ENCODE results near the gene CYGB. TPM values are rescaled to one million over a fixed set of nuclear protein-coding genes. Genes with fewer than 3 reads are reported as not detected.
"Not testable (repeated sequence)": the region's sequence is repeated elsewhere in the genome, so short reads cannot be mapped to it uniquely, and the experiment has no call there.

Gene CYGB
- total RNA-seq, 1 donor from 2014 or later = not detected

GRCh38 chr17:76514355-76514754 lies 23.2 kb downstream of the CYGB start:
- DNase-seq (ENCODE audit: low spot score); H3K9me3 Mint-ChIP-seq; H3K36me3 Mint-ChIP-seq (ENCODE audit: low read depth); H3K27me3 Mint-ChIP-seq (ENCODE audit: insufficient read depth); intact Hi-C loops (cut with micrococcal nuclease): not testable (repeated sequence)
- H3K4me1 Mint-ChIP-seq (ENCODE audit: low read depth) = peaks cover 53% of the 10 kb centered on the region
- H3K4me3 Mint-ChIP-seq = peak overlapping the region; percentile 20
- peak overlapping the region; percentile 92 for H3K27ac Mint-ChIP-seq

- intact Hi-C loops (cut with micrococcal nuclease) = no loop called here
- H3K27me3 Mint-ChIP-seq (ENCODE audit: insufficient read depth) = peaks cover 2% of the 10 kb centered on the region
- no peak overlapping the region for H3K4me3 Mint-ChIP-seq
- H3K36me3 Mint-ChIP-seq (ENCODE audit: low read depth) = peaks cover 3% of the 10 kb centered on the region
- H3K4me1 Mint-ChIP-seq (ENCODE audit: low read depth) = peaks cover 57% of the 10 kb centered on the region
- DNase-seq (ENCODE audit: low spot score) = no peak
- H3K27ac Mint-ChIP-seq = peak overlapping the region; percentile 63
- no peaks in the 10 kb centered on the region for H3K9me3 Mint-ChIP-seq
These were observed 24.2 kb downstream of the CYGB start for GRCh38 chr17:76513306-76513692.

- DNase-seq (ENCODE audit: low spot score) = no peak
- H3K9me3 Mint-ChIP-seq = no peaks in the 10 kb centered on the region
- peak overlapping the region; percentile 63 for H3K27ac Mint-ChIP-seq
- H3K4me1 Mint-ChIP-seq (ENCODE audit: low read depth) = peaks cover 51% of the 10 kb centered on the region
- peaks cover 3% of the 10 kb centered on the region for H3K36me3 Mint-ChIP-seq (ENCODE audit: low read depth)
- intact Hi-C loops (cut with micrococcal nuclease) = no loop called here
- peaks cover 2% of the 10 kb centered on the region for H3K27me3 Mint-ChIP-seq (ENCODE audit: insufficient read depth)
- no peak overlapping the region for H3K4me3 Mint-ChIP-seq
These were observed 24.9 kb downstream of the CYGB start for GRCh38 chr17:76512366-76513305.

- peaks cover 3% of the 10 kb centered on the region for H3K36me3 Mint-ChIP-seq (ENCODE audit: low read depth)
- H3K9me3 Mint-ChIP-seq = no peaks in the 10 kb centered on the region
- intact Hi-C loops (cut with micrococcal nuclease) = no loop called here
- H3K4me3 Mint-ChIP-seq = no peak overlapping the region
- no peak for DNase-seq (ENCODE audit: low spot score)
- peaks cover 2% of the 10 kb centered on the region for H3K27me3 Mint-ChIP-seq (ENCODE audit: insufficient read depth)
- H3K27ac Mint-ChIP-seq = peak overlapping the region; percentile 31
- H3K4me1 Mint-ChIP-seq (ENCODE audit: low read depth) = peaks cover 52% of the 10 kb centered on the region
These were observed 25.7 kb downstream of the CYGB start for GRCh38 chr17:76511668-76512365.

GRCh38 chr17:76510831-76511244 lies 26.7 kb downstream of the CYGB start:
- Mint-ChIP-seq H3K27me3 (ENCODE audit: insufficient read depth) (peaks cover 2% of the 10 kb centered on the region), H3K4me1 (ENCODE audit: low read depth) (peaks cover 59% of the 10 kb centered on the region), H3K36me3 (ENCODE audit: low read depth) (peaks cover 3% of the 10 kb centered on the region), H3K4me3 (no peak overlapping the region), H3K27ac (no peak overlapping the region), H3K9me3 (no peaks in the 10 kb centered on the region)
- no peak for DNase-seq (ENCODE audit: low spot score)
- intact Hi-C loops (cut with micrococcal nuclease) = no loop called here

GRCh38 chr17:76508472-76509063 lies 28.9 kb downstream of the CYGB start:
- not testable (repeated sequence) for H3K27ac Mint-ChIP-seq; DNase-seq (ENCODE audit: low spot score); H3K9me3 Mint-ChIP-seq; H3K27me3 Mint-ChIP-seq (ENCODE audit: insufficient read depth); H3K36me3 Mint-ChIP-seq (ENCODE audit: low read depth); H3K4me3 Mint-ChIP-seq
- H3K4me1 Mint-ChIP-seq (ENCODE audit: low read depth) = peaks cover 42% of the 10 kb centered on the region
- intact Hi-C loops (cut with micrococcal nuclease) = loop anchor here (10.0 kb wide), 2 partner anchors 154 to 244 kb away; partner anchors contain the start of genes PRPSAP1 and UBALD2

GRCh38 chr17:76506408-76507345 lies 30.8 kb downstream of the CYGB start:
- Mint-ChIP-seq H3K9me3 (no peaks in the 10 kb centered on the region), H3K27ac (peak overlapping the region; percentile 58), H3K36me3 (ENCODE audit: low read depth) (no peaks in the 10 kb centered on the region), H3K4me3 (no peak overlapping the region), H3K27me3 (ENCODE audit: insufficient read depth) (peaks cover 2% of the 10 kb centered on the region), H3K4me1 (ENCODE audit: low read depth) (peaks cover 41% of the 10 kb centered on the region)
- intact Hi-C loops (cut with micrococcal nuclease) = loop anchor here (1.0 to 10.0 kb wide), 6 partner anchors 9 to 242 kb away; partner anchors contain the start of genes PRPSAP1 and UBALD2
- peak; percentile 85 for DNase-seq (ENCODE audit: low spot score)

- H3K4me1 Mint-ChIP-seq (ENCODE audit: low read depth) = peaks cover 50% of the 10 kb centered on the region
- intact Hi-C loops (cut with micrococcal nuclease) = loop anchor here (10.0 kb wide), 2 partner anchors 149 to 239 kb away; partner anchors contain the start of genes PRPSAP1 and UBALD2
- H3K4me3 Mint-ChIP-seq = no peak overlapping the region
- H3K36me3 Mint-ChIP-seq (ENCODE audit: low read depth) = peaks cover 3% of the 10 kb centered on the region
- H3K9me3 Mint-ChIP-seq = no peaks in the 10 kb centered on the region
- DNase-seq (ENCODE audit: low spot score) = no peak
- no peak overlapping the region for H3K27ac Mint-ChIP-seq
- no peaks in the 10 kb centered on the region for H3K27me3 Mint-ChIP-seq (ENCODE audit: insufficient read depth)
These were observed 33.4 kb downstream of the CYGB start for GRCh38 chr17:76504117-76504516.

- Mint-ChIP-seq H3K36me3 (ENCODE audit: low read depth) (peaks cover 7% of the 10 kb centered on the region), H3K4me1 (ENCODE audit: low read depth) (peaks cover 56% of the 10 kb centered on the region), H3K4me3 (no peak overlapping the region), H3K27ac (peak overlapping the region; percentile 29), H3K9me3 (no peaks in the 10 kb centered on the region), H3K27me3 (ENCODE audit: insufficient read depth) (no peaks in the 10 kb centered on the region)
- intact Hi-C loops (cut with micrococcal nuclease) = loop anchor here (10.0 kb wide), 2 partner anchors 148 to 238 kb away; partner anchors contain the start of genes PRPSAP1 and UBALD2
- DNase-seq (ENCODE audit: low spot score) = no peak
These were observed 34.9 kb downstream of the CYGB start for GRCh38 chr17:76502341-76503211.

GRCh38 chr17:76501827-76502307 lies 35.6 kb downstream of the CYGB start:
- no peaks in the 10 kb centered on the region for H3K27me3 Mint-ChIP-seq (ENCODE audit: insufficient read depth)
- H3K9me3 Mint-ChIP-seq = no peaks in the 10 kb centered on the region
- peak overlapping the region; percentile 89 for H3K27ac Mint-ChIP-seq
- peaks cover 61% of the 10 kb centered on the region for H3K4me1 Mint-ChIP-seq (ENCODE audit: low read depth)
- peak overlapping the region; percentile 79 for H3K4me3 Mint-ChIP-seq
- DNase-seq (ENCODE audit: low spot score) = no peak
- H3K36me3 Mint-ChIP-seq (ENCODE audit: low read depth) = peaks cover 7% of the 10 kb centered on the region
- intact Hi-C loops (cut with micrococcal nuclease) = loop anchor here (1.0 to 10.0 kb wide), 7 partner anchors 9 to 237 kb away; partner anchors contain the start of genes PRPSAP1, UBALD2 and UBE2O

Data from activated T-helper 1 cell treated with anti-CD3 and anti-CD28 coated beads, Interleukin-12 subunit alpha, Interleukin-12 subunit beta, Interleukin-2, Interleukin-4 antibody, amounts not matched to agents 30 ng/mL and 10 ng/mL and 1 ng/mL, durations not matched to agents 14 hours and 24 hours and 36 hours (primary cell).